Measurements from ENCODE around the gene CAPN2.
"Not testable (repeated sequence)": the region's sequence is repeated elsewhere in the genome, so short reads cannot be mapped to it uniquely, and the experiment has no call there.

Gene CAPN2

GRCh38 chr1:223726380-223727001, 14.2 kb downstream of the CAPN2 start:
- Histone ChIP-seq H3K4me1 (ENCODE audit: control insufficient read depth in 1 of 2, insufficient read depth in 2 of 2, low read length in 2 of 2) (peaks cover 32 to 47% of the 10 kb centered on the region in 2 donors), H3K27me3 (ENCODE audit: control insufficient read depth in 1 of 2, insufficient read depth in 2 of 2, low read length in 2 of 2) (no peaks in the 10 kb centered on the region), H3K36me3 (ENCODE audit: control insufficient read depth in 1 of 2, insufficient read depth in 2 of 2, low read length in 2 of 2) (peaks cover 4 to 10% of the 10 kb centered on the region in 2 donors), H3K4me3 (ENCODE audit: low read depth in 1 of 2, low read length in 2 of 2) (no peak overlapping the region), H3K9ac (ENCODE audit: low read depth in 1 of 2, low read length in 2 of 2) (peak overlapping the region in 1 of 2 donors; percentile 35), H3K27ac (ENCODE audit: low read depth, low read length) (peak overlapping the region; percentile 65), H3K9me3 (ENCODE audit: control insufficient read depth in 1 of 2, low read length in 2 of 2) (no peaks in the 10 kb centered on the region)

- no peak overlapping the region for H3K4me3 ChIP-seq (ENCODE audit: low read depth in 1 of 2, low read length in 2 of 2)
Observed at GRCh38 chr1:223727541-223727940, 15.2 kb downstream of the CAPN2 start.

GRCh38 chr1:223729906-223730305, 17.6 kb downstream of the CAPN2 start:
- Histone ChIP-seq H3K27ac (ENCODE audit: low read depth, low read length) (no peak overlapping the region), H3K4me1 (ENCODE audit: control insufficient read depth in 1 of 2, insufficient read depth in 2 of 2, low read length in 2 of 2) (peaks cover 42 to 52% of the 10 kb centered on the region in 2 donors)

More at GRCh38 chr1:223727541-223727940, 15.2 kb downstream of the CAPN2 start:
- Histone ChIP-seq H3K4me1 (ENCODE audit: control insufficient read depth in 1 of 2, insufficient read depth in 2 of 2, low read length in 2 of 2) (peaks cover 30 to 44% of the 10 kb centered on the region in 2 donors), H3K9me3 (ENCODE audit: control insufficient read depth in 1 of 2, low read length in 2 of 2) (no peaks in the 10 kb centered on the region), H3K27me3 (ENCODE audit: control insufficient read depth in 1 of 2, insufficient read depth in 2 of 2, low read length in 2 of 2) (no peaks in the 10 kb centered on the region), H3K9ac (ENCODE audit: low read depth in 1 of 2, low read length in 2 of 2) (no peak overlapping the region), H3K36me3 (ENCODE audit: control insufficient read depth in 1 of 2, insufficient read depth in 2 of 2, low read length in 2 of 2) (peaks cover 4 to 8% of the 10 kb centered on the region in 2 donors), H3K27ac (ENCODE audit: low read depth, low read length) (peak overlapping the region; percentile 23)

GRCh38 chr1:223730479-223731132, 18.3 kb downstream of the CAPN2 start:
- peaks cover 42 to 50% of the 10 kb centered on the region in 2 donors for H3K4me1 ChIP-seq (ENCODE audit: control insufficient read depth in 1 of 2, insufficient read depth in 2 of 2, low read length in 2 of 2)
- peak overlapping the region; percentile 68 for H3K27ac ChIP-seq (ENCODE audit: low read depth, low read length)
- H3K36me3 ChIP-seq (ENCODE audit: control insufficient read depth in 1 of 2, insufficient read depth in 2 of 2, low read length in 2 of 2) = peaks cover 4 to 8% of the 10 kb centered on the region in 2 donors
- no peaks in the 10 kb centered on the region for H3K27me3 ChIP-seq (ENCODE audit: control insufficient read depth in 1 of 2, insufficient read depth in 2 of 2, low read length in 2 of 2)
- H3K4me3 ChIP-seq (ENCODE audit: low read depth in 1 of 2, low read length in 2 of 2) = no peak overlapping the region
- H3K9ac ChIP-seq (ENCODE audit: low read depth in 1 of 2, low read length in 2 of 2) = no peak overlapping the region
- H3K9me3 ChIP-seq (ENCODE audit: control insufficient read depth in 1 of 2, low read length in 2 of 2) = no peaks in the 10 kb centered on the region

More at GRCh38 chr1:223729906-223730305, 17.6 kb downstream of the CAPN2 start:
- Histone ChIP-seq H3K9ac (ENCODE audit: low read depth in 1 of 2, low read length in 2 of 2) (no peak overlapping the region), H3K27me3 (ENCODE audit: control insufficient read depth in 1 of 2, insufficient read depth in 2 of 2, low read length in 2 of 2) (no peaks in the 10 kb centered on the region), H3K9me3 (ENCODE audit: control insufficient read depth in 1 of 2, low read length in 2 of 2) (no peaks in the 10 kb centered on the region), H3K4me3 (ENCODE audit: low read depth in 1 of 2, low read length in 2 of 2) (no peak overlapping the region), H3K36me3 (ENCODE audit: control insufficient read depth in 1 of 2, insufficient read depth in 2 of 2, low read length in 2 of 2) (peaks cover 4 to 8% of the 10 kb centered on the region in 2 donors)

GRCh38 chr1:223731133-223731770, 18.9 kb downstream of the CAPN2 start:
- Histone ChIP-seq H3K27ac (ENCODE audit: low read depth, low read length) (peak overlapping the region; percentile 68), H3K4me3 (ENCODE audit: low read depth in 1 of 2, low read length in 2 of 2) (no peak overlapping the region), H3K4me1 (ENCODE audit: control insufficient read depth in 1 of 2, insufficient read depth in 2 of 2, low read length in 2 of 2) (peaks cover 36 to 43% of the 10 kb centered on the region in 2 donors), H3K36me3 (ENCODE audit: control insufficient read depth in 1 of 2, insufficient read depth in 2 of 2, low read length in 2 of 2) (peaks cover 4 to 8% of the 10 kb centered on the region in 2 donors), H3K9ac (ENCODE audit: low read depth in 1 of 2, low read length in 2 of 2) (no peak overlapping the region), H3K27me3 (ENCODE audit: control insufficient read depth in 1 of 2, insufficient read depth in 2 of 2, low read length in 2 of 2) (no peaks in the 10 kb centered on the region), H3K9me3 (ENCODE audit: control insufficient read depth in 1 of 2, low read length in 2 of 2) (no peaks in the 10 kb centered on the region)

- Histone ChIP-seq H3K9ac (ENCODE audit: low read depth in 1 of 2, low read length in 2 of 2) (peak overlapping the region in 1 of 2 donors; percentile 2), H3K9me3 (ENCODE audit: control insufficient read depth in 1 of 2, low read length in 2 of 2) (no peaks in the 10 kb centered on the region), H3K36me3 (ENCODE audit: control insufficient read depth in 1 of 2, insufficient read depth in 2 of 2, low read length in 2 of 2) (peaks cover 4 to 6% of the 10 kb centered on the region in 2 donors), H3K4me3 (ENCODE audit: low read depth in 1 of 2, low read length in 2 of 2) (no peak overlapping the region), H3K4me1 (ENCODE audit: control insufficient read depth in 1 of 2, insufficient read depth in 2 of 2, low read length in 2 of 2) (peaks cover 31 to 36% of the 10 kb centered on the region in 2 donors), H3K27ac (ENCODE audit: low read depth, low read length) (no peak overlapping the region), H3K27me3 (ENCODE audit: control insufficient read depth in 1 of 2, insufficient read depth in 2 of 2, low read length in 2 of 2) (no peaks in the 10 kb centered on the region)
Observed at GRCh38 chr1:223732993-223733798, 20.9 kb downstream of the CAPN2 start.

GRCh38 chr1:223733898-223734852, 21.8 kb downstream of the CAPN2 start:
- Histone ChIP-seq H3K9ac (ENCODE audit: low read depth in 1 of 2, low read length in 2 of 2) (peak overlapping the region in 1 of 2 donors; percentile 2), H3K4me1 (ENCODE audit: control insufficient read depth in 1 of 2, insufficient read depth in 2 of 2, low read length in 2 of 2) (peaks cover 38 to 45% of the 10 kb centered on the region in 2 donors), H3K27ac (ENCODE audit: low read depth, low read length) (no peak overlapping the region), H3K9me3 (ENCODE audit: control insufficient read depth in 1 of 2, low read length in 2 of 2) (no peaks in the 10 kb centered on the region), H3K4me3 (ENCODE audit: low read depth in 1 of 2, low read length in 2 of 2) (no peak overlapping the region), H3K36me3 (ENCODE audit: control insufficient read depth in 1 of 2, insufficient read depth in 2 of 2, low read length in 2 of 2) (no peaks in the 10 kb centered on the region), H3K27me3 (ENCODE audit: control insufficient read depth in 1 of 2, insufficient read depth in 2 of 2, low read length in 2 of 2) (no peaks in the 10 kb centered on the region)

GRCh38 chr1:223736638-223737037, 24.3 kb downstream of the CAPN2 start:
- not testable (repeated sequence) for H3K9ac ChIP-seq (ENCODE audit: low read depth in 1 of 2, low read length in 2 of 2); H3K4me3 ChIP-seq (ENCODE audit: low read depth in 1 of 2, low read length in 2 of 2); H3K9me3 ChIP-seq (ENCODE audit: control insufficient read depth in 1 of 2, low read length in 2 of 2); H3K27me3 ChIP-seq (ENCODE audit: control insufficient read depth in 1 of 2, insufficient read depth in 2 of 2, low read length in 2 of 2); H3K36me3 ChIP-seq (ENCODE audit: control insufficient read depth in 1 of 2, insufficient read depth in 2 of 2, low read length in 2 of 2); H3K27ac ChIP-seq (ENCODE audit: low read depth, low read length)
- H3K4me1 ChIP-seq (ENCODE audit: control insufficient read depth in 1 of 2, insufficient read depth in 2 of 2, low read length in 2 of 2) = peaks cover 32 to 53% of the 10 kb centered on the region in 2 donors

GRCh38 chr1:223737342-223737741, 25.0 kb downstream of the CAPN2 start:
- no peaks in the 10 kb centered on the region for H3K9me3 ChIP-seq (ENCODE audit: control insufficient read depth in 1 of 2, low read length in 2 of 2)
- no peak overlapping the region for H3K9ac ChIP-seq (ENCODE audit: low read depth in 1 of 2, low read length in 2 of 2)
- H3K4me1 ChIP-seq (ENCODE audit: control insufficient read depth in 1 of 2, insufficient read depth in 2 of 2, low read length in 2 of 2) = peaks cover 32 to 53% of the 10 kb centered on the region in 2 donors
- H3K27me3 ChIP-seq (ENCODE audit: control insufficient read depth in 1 of 2, insufficient read depth in 2 of 2, low read length in 2 of 2) = no peaks in the 10 kb centered on the region
- H3K36me3 ChIP-seq (ENCODE audit: control insufficient read depth in 1 of 2, insufficient read depth in 2 of 2, low read length in 2 of 2) = no peaks in the 10 kb centered on the region
- H3K27ac ChIP-seq (ENCODE audit: low read depth, low read length) = no peak overlapping the region
- no peak overlapping the region for H3K4me3 ChIP-seq (ENCODE audit: low read depth in 1 of 2, low read length in 2 of 2)

Data from duodenal mucosa (tissue), 2 donors.